HUES6 (cell line): ENCODE measurements around the gene HAPLN1.

ENCODE experiments used
- H3K27ac ChIP-seq: 2 replicates; pipeline ENCODE4 v1.7.0; 2013; ENCODE audit warnings: low read depth, mild to moderate bottlenecking, low read length, inconsistent platforms
- H3K27me3 ChIP-seq: 2 replicates; pipeline ENCODE4 v1.6.1; 2013; ENCODE audit warnings: low read length; ENCODE audit not compliant: control insufficient read depth, insufficient read depth
- H3K36me3 ChIP-seq: 2 replicates; pipeline ENCODE4 v1.6.1; 2013; ENCODE audit warnings: low read length; ENCODE audit not compliant: control insufficient read depth, insufficient read depth
- H3K4me1 ChIP-seq: 2 replicates; pipeline ENCODE4 v1.6.1; 2013; ENCODE audit warnings: low read length; ENCODE audit not compliant: control insufficient read depth, insufficient read depth
- H3K4me3 ChIP-seq: 2 replicates; pipeline ENCODE4 v1.5.1; 2013; ENCODE audit warnings: low read depth, low read length
- H3K9ac ChIP-seq: one replicate; pipeline ENCODE4 v1.6.1; 2013; ENCODE audit warnings: mild to moderate bottlenecking, low read length
- H3K9me3 ChIP-seq: 2 replicates; pipeline ENCODE4 v1.6.1; 2013; ENCODE audit warnings: low read depth, low read length; ENCODE audit not compliant: control insufficient read depth, insufficient read depth

The HAPLN1 gene

DNA sequence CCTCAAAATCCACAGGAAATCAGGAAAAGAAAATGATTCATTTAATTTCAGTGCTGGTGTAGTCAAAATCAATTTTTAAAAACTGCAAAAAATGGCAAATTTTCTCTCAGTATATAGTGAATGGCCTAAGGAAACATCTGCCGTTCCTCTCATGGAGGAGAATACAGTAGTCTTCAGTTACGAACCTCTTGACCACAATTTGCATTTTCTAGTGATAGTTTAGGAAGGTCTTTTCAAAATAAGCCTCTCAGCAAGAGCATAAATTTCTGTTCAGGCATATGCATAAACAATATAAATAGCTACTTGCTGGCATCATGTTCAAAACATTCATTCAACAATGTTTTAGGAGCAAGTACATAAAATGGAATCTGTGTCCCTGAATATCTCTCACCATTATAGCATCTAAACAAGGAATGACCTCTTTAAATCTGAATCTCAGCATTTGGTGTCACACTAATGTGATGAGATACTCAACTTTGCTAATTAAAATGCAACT lies 33.5 kb downstream of the HAPLN1 start:
- H3K27me3 ChIP-seq: no peaks in the 10 kb centered on the region
- peaks cover 13% of the 10 kb centered on the region; the same call in 1 of the 2 replicates for H3K4me1 ChIP-seq
- H3K36me3 ChIP-seq: no peaks in the 10 kb centered on the region
- H3K4me3 ChIP-seq: no peak overlapping the region
- no peak overlapping the region for H3K27ac ChIP-seq
- no peak overlapping the region for H3K9ac ChIP-seq
- H3K9me3 ChIP-seq: no peaks in the 10 kb centered on the region

DNA sequence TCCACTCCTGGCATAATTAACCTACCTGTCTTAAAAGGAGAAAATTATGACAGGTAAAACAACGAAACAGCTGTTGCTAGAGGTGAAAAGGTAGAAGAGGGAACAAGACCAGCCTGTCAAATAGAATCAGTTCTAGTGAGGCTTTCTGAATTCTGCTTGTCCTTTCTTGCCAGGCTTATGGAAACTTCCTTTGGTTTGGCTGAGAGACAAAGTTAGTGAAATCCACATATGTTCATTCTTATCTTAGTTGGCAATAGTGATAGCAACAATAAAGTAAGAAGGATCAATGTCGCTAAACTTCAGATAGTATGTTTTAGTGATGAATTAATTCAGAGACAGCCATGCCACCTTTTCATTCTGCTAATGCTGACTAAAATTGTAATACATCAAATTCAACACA lies 34.4 kb downstream of the HAPLN1 start:
- no peaks in the 10 kb centered on the region for H3K27me3 ChIP-seq
- H3K36me3 ChIP-seq: no peaks in the 10 kb centered on the region
- H3K4me1 ChIP-seq: peaks cover 13% of the 10 kb centered on the region; the same call in 1 of the 2 replicates
- no peak overlapping the region for H3K27ac ChIP-seq
- H3K9me3 ChIP-seq: no peaks in the 10 kb centered on the region
- H3K4me3 ChIP-seq: no peak overlapping the region
- no peak overlapping the region for H3K9ac ChIP-seq

DNA sequence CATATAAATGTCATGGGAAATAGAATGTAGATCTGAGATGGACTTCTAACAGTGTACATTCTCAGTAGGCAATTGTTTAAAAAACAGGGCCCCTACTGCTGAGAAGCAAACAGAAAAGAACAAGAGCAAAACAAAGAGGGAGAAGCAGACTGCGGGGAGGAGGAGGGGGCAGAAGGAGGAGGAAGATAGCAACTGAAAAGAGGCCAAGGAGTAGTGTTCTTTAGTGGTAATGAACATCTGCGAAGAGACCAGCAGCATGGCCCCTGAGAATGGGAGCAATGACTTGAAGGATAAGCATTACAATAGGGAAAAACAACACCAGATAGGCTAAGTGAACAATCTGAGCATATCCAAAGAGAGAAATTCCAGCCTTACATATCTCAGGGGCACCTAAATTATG lies 36.8 kb downstream of the HAPLN1 start:
- no peak overlapping the region for H3K4me3 ChIP-seq
- no peaks in the 10 kb centered on the region for H3K27me3 ChIP-seq
- no peaks in the 10 kb centered on the region for H3K9me3 ChIP-seq
- peaks cover 13% of the 10 kb centered on the region; the same call in 1 of the 2 replicates for H3K4me1 ChIP-seq
- no peaks in the 10 kb centered on the region for H3K36me3 ChIP-seq
- no peak overlapping the region for H3K9ac ChIP-seq
- no peak overlapping the region for H3K27ac ChIP-seq

DNA sequence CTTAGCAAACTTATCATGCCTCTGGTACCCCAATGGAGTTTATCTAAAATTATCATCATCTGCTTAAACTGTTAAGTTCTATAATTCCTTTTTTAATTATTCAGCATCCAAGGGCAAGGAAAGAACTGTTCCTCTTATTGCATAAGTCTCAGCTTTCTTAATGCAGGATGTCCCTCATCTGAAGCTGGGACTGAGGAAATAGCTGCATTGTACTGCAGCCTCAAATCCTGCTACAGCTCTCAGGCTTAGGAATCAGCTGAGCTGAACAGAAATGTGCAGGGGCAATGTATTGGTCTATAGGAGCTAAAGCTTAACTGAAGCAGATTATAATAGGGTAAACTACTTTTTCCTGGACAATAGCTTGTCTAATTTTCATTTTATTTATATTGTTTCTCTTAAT lies 48.0 kb downstream of the HAPLN1 start:
- Histone ChIP-seq H3K27me3 (no peaks in the 10 kb centered on the region), H3K27ac (no peak overlapping the region), H3K36me3 (no peaks in the 10 kb centered on the region), H3K4me1 (no peaks in the 10 kb centered on the region), H3K4me3 (no peak overlapping the region), H3K9me3 (no peaks in the 10 kb centered on the region), H3K9ac (no peak overlapping the region)

DNA sequence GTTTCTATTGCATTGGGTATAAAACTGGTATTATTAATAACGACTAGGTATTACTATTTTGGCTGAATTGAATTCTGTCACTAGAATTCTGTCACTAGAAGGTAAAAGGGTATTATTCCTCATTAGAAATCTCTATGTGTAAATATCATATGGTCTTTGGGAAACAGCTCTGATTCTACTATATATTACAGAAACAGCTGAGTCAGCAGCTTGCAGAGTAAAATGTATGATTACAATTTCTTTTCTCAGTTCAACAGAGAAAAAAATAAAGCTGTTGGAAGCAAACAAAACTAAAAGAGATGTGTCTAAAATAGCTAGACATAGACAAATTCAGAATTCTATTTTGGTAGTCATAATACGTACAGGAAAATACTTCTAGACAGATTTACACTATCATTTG lies 48.5 kb downstream of the HAPLN1 start:
- no peaks in the 10 kb centered on the region for H3K27me3 ChIP-seq
- H3K36me3 ChIP-seq: no peaks in the 10 kb centered on the region
- H3K9me3 ChIP-seq: no peaks in the 10 kb centered on the region
- no peak overlapping the region for H3K27ac ChIP-seq
- H3K4me1 ChIP-seq: no peaks in the 10 kb centered on the region
- H3K4me3 ChIP-seq: no peak overlapping the region
- no peak overlapping the region for H3K9ac ChIP-seq

DNA sequence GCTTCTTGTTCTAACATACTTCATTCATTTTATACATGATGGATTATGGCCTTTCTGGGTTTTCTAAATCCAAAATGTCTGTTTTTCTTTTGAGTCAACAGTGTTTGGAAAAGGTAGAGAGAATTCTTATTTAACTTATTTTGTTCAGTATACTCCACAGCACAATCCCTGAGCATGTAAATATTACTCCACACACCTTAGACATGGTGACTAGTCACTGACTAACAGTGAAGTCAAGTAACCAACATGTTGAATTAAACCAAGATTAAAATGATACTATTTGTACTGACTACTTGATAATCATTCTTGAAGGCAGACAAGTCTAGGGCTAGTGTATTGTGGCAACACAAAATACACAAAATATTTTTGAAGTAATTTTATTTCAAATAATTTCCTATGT lies 55.0 kb downstream of the HAPLN1 start:
- no peaks in the 10 kb centered on the region for H3K27me3 ChIP-seq
- no peak overlapping the region for H3K9ac ChIP-seq
- no peaks in the 10 kb centered on the region for H3K36me3 ChIP-seq
- no peak overlapping the region for H3K4me3 ChIP-seq
- H3K27ac ChIP-seq: no peak overlapping the region
- H3K4me1 ChIP-seq: no peaks in the 10 kb centered on the region
- H3K9me3 ChIP-seq: no peaks in the 10 kb centered on the region

DNA sequence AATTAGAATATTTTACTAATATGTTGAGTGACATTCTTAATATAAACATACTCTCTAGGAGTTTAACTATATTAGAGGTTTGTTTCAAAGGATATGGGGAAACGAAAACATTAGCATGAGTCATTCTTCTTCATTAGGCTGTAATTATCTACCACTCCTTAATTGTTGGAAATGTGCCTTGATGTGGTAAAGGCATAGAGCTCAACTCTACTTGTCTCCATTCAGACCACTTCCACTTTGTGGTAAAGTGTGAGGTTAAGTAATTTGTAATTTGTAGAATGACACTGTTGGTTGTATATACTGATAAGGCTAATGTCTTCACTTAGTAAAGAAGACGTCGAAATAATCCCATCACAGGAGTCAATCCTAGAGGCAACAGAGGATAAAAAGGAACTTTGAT lies 58.1 kb downstream of the HAPLN1 start:
- H3K4me1 ChIP-seq: no peaks in the 10 kb centered on the region
- no peaks in the 10 kb centered on the region for H3K27me3 ChIP-seq
- no peak overlapping the region for H3K9ac ChIP-seq
- no peak overlapping the region for H3K27ac ChIP-seq
- no peaks in the 10 kb centered on the region for H3K36me3 ChIP-seq
- no peak overlapping the region for H3K4me3 ChIP-seq
- H3K9me3 ChIP-seq: no peaks in the 10 kb centered on the region

DNA sequence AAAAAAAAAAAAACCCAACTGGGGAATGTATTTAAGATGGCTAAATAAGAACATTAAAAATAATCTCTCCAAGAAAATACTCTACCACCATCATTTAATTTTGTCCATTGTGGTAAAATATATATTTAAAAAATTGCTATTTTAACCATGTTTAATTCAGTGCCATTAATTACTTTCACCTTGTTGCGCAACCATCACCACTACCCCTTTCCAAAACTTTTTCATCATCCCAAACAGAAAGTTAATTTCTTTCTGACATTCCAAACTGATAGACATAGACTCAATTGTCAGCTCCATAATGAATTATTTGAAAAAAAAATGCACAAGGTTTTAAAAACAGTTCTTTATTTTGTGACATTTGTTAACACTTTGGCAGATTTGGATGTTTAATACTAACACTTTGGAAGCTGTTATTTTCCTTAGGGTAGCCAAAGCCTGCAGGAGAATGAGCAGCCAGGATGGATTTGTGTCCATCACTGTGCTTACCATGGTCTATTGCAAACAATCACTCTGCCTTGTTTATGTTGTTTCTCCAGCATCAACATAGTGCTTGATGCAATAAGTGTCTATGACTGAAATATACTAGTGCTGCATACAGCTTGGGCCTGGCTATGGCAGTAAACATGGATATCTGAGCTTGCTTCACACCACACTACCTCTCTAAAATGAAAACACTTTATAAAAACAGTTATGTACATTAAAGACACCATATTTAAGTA lies 62.7 kb downstream of the HAPLN1 start:
- no peaks in the 10 kb centered on the region for H3K9me3 ChIP-seq
- H3K9ac ChIP-seq: no peak overlapping the region
- H3K4me1 ChIP-seq: no peaks in the 10 kb centered on the region
- H3K27me3 ChIP-seq: no peaks in the 10 kb centered on the region
- no peak overlapping the region for H3K27ac ChIP-seq
- H3K36me3 ChIP-seq: no peaks in the 10 kb centered on the region
- no peak overlapping the region for H3K4me3 ChIP-seq

DNA sequence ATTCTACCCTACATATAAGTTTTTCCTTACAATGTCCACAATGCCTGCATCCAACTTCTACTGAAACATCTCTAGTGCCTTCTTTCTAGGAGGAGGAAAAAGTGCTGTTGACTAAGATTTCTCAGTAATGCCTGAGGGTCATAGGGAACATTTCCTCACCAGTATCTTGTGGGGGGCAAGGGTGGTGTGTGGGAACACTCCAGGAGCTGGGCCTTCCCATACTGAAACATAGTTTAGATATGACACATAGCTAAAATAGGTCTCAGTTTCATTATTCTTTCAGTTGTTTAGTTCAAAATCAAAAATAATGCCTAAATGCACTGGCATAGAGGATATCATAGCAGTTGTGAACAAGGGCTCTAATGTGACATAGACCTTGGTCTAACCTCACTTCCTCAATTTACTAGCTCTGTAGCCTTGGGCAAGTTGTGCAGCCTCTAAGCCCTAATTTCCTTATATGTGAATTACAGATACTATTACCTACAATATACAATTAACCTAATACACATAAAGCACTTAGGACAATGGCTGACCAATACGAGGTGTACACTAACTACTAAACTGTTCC lies 66.1 kb downstream of the HAPLN1 start:
- Histone ChIP-seq H3K27ac (no peak overlapping the region), H3K9me3 (no peaks in the 10 kb centered on the region), H3K36me3 (no peaks in the 10 kb centered on the region), H3K4me3 (no peak overlapping the region), H3K9ac (no peak overlapping the region), H3K27me3 (no peaks in the 10 kb centered on the region), H3K4me1 (no peaks in the 10 kb centered on the region)

DNA sequence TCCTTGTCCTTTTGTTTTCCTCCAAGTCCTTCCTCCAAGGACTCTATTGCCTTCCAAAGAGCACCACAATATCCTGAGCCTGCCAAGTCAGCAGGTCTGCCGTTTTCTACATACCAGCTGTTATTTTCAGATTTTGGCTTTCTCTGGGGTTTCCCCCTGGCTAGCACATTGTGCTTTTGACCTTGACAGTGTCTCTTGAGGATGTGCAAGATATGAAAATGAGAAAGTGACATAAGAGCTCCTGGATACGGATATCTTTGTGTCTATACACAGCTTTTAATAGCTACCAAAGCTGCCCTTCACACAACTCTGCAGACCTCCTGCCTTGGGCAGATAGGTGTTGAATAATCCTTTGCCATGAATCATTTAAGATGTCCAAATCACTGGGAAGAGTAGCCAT lies 67.0 kb downstream of the HAPLN1 start:
- Histone ChIP-seq H3K36me3 (no peaks in the 10 kb centered on the region), H3K9ac (no peak overlapping the region), H3K27ac (no peak overlapping the region), H3K9me3 (no peaks in the 10 kb centered on the region), H3K27me3 (no peaks in the 10 kb centered on the region), H3K4me1 (no peaks in the 10 kb centered on the region), H3K4me3 (no peak overlapping the region)

DNA sequence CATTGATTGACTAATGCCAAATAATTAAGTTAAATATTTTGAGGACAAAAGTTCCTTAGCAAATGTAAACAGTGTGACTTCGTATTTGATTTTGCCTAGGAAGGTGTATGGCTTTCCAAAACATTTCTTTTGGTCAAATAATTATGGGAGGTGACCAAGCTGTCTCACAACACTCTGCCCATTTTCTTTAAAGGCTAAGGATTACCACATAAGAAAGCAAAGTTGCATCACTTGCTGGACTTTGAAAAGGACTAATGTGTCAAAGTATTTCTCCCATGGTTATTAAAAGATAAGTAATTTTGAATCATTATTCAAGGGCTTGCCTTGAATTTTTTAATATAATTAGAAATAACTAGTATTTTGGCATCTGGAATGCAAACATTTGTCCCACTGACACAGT lies 74.7 kb downstream of the HAPLN1 start:
- no peaks in the 10 kb centered on the region for H3K9me3 ChIP-seq
- H3K27ac ChIP-seq: no peak overlapping the region
- no peaks in the 10 kb centered on the region for H3K4me1 ChIP-seq
- no peak overlapping the region for H3K9ac ChIP-seq
- no peak overlapping the region for H3K4me3 ChIP-seq
- H3K27me3 ChIP-seq: no peaks in the 10 kb centered on the region
- H3K36me3 ChIP-seq: no peaks in the 10 kb centered on the region
